Endothelial cell of umbilical vein (primary cell): ENCODE measurements around the gene VEGFA. TPM values are rescaled to one million over a fixed set of nuclear protein-coding genes. Genes with fewer than 3 reads are reported as not detected.

Source experiments
- BruUV-seq: library from RNA; stranded (reverse); fragments of 400-500 nt; replicated peaks from 2 replicates; lab custom pipeline; 2021; lab: Mats Ljungman, UMichigan
- CTCF ChIA-PET: fragments of 300-600, 350-600 bp; sonication (Branson Sonifier 250); formaldehyde crosslinking; loops from one replicate; lab custom pipeline; 2021; ENCODE audit warnings: antibody characterized with exemption, inconsistent platforms; lab: Charles Lee
- POLR2A ChIA-PET: fragments of 300-600, 350-600 bp; sonication (Branson Sonifier 250); formaldehyde crosslinking; loops from one replicate; lab custom pipeline; 2021; ENCODE audit warnings: antibody characterized with exemption, inconsistent platforms; lab: Charles Lee
- DNase-seq: peaks from one replicate; pipeline ENCODE4 v3.0.0-alpha.2; 2011; ENCODE audit warnings: low read depth, low spot score
- FAIRE-seq: peaks from 2 replicates; lab custom pipeline; 2011; peaks lifted over from hg19 to GRCh38; lab: Jason Lieb, UNC
- H2AFZ ChIP-seq: 2 replicates; pipeline ENCODE4 v1.6.0; 2012; ENCODE audit warnings: low read depth, low read length, control low read depth, inconsistent platforms
- H3K27ac ChIP-seq: 2 replicates; pipeline ENCODE4 v1.5.1; 2011; ENCODE audit warnings: low read depth, mild to moderate bottlenecking, control low read depth, low read length, moderate library complexity; ENCODE audit not compliant: insufficient read depth
- H3K27me3 ChIP-seq, 2 experiments: 2 replicates each; pipeline versions ENCODE4 v1.6.0 to v1.6.1; 2011; ENCODE audit warnings: low read length in 2 of 2, mixed read lengths in 1 of 2; ENCODE audit not compliant: control insufficient read depth in 2 of 2, insufficient read depth in 2 of 2
- H3K36me3 ChIP-seq, 2 experiments: 2 replicates in 1 of 2; 3 replicates in 1 of 2; pipeline ENCODE4 v1.5.1; 2011; ENCODE audit warnings: low read length in 2 of 2, mild to moderate bottlenecking in 1 of 2, moderate library complexity in 1 of 2; ENCODE audit not compliant: control insufficient read depth in 2 of 2, insufficient read depth in 2 of 2; ENCODE audit errors: extremely low read depth in 1 of 2
- H3K4me1 ChIP-seq: 3 replicates; pipeline ENCODE4 v1.5.1; 2011; ENCODE audit warnings: mild to moderate bottlenecking, low read length; ENCODE audit not compliant: control insufficient read depth, insufficient read depth; ENCODE audit errors: extremely low read depth
- H3K4me2 ChIP-seq: 2 replicates; pipeline ENCODE4 v1.6.1; 2011; ENCODE audit warnings: low read length, control low read depth, mixed read lengths; ENCODE audit not compliant: insufficient read depth
- H3K4me3 ChIP-seq, 3 experiments: fragments of 200-600 bp in 1 of 3; sonication (generic), shearing (Covaris generic) in 1 of 3; replicated peaks in 1 of 3; 2 replicates each; pipeline ENCODE4 v1.5.1; 2011 to 2016; ENCODE audit warnings: control low read depth in 3 of 3, low read length in 3 of 3, mild to moderate bottlenecking in 2 of 3, inconsistent platforms in 1 of 3, low read depth in 1 of 3, moderate library complexity in 1 of 3; ENCODE audit not compliant: insufficient read depth in 1 of 3
- H3K79me2 ChIP-seq: 2 replicates; pipeline ENCODE4 v1.6.0; 2012; ENCODE audit warnings: low read length, inconsistent platforms; ENCODE audit not compliant: control insufficient read depth, insufficient read depth
- H3K9ac ChIP-seq: replicated peaks from 2 replicates; pipeline ENCODE3; 2011; ENCODE audit warnings: low read length, control low read depth; ENCODE audit not compliant: insufficient read depth; ENCODE audit errors: extremely low read depth
- H3K9me1 ChIP-seq: replicated peaks from 3 replicates; pipeline ENCODE4 v1.6.0; 2011; ENCODE audit warnings: mild to moderate bottlenecking, low read length; ENCODE audit not compliant: control insufficient read depth, insufficient read depth; ENCODE audit errors: extremely low read depth
- H3K9me3 ChIP-seq: replicated peaks from 2 replicates; pipeline ENCODE4 v1.5.1; 2012; ENCODE audit warnings: low read length, inconsistent platforms; ENCODE audit not compliant: control insufficient read depth, insufficient read depth
- H4K20me1 ChIP-seq: replicated peaks from 2 replicates; pipeline ENCODE3; 2011; ENCODE audit warnings: mild to moderate bottlenecking, low read length; ENCODE audit not compliant: control insufficient read depth, insufficient read depth; ENCODE audit errors: extremely low read depth
- EZH2 ChIP-seq: IDR thresholded peaks from 2 replicates; pipeline ENCODE4 v1.6.1; 2012; ENCODE audit warnings: borderline replicate concordance, low read depth, mild to moderate bottlenecking, moderate library complexity, low read length, inconsistent platforms; ENCODE audit not compliant: severe bottlenecking
- FOS ChIP-seq: IDR thresholded peaks from 2 replicates; pipeline ENCODE4 v1.6.1; 2011; ENCODE audit warnings: mild to moderate bottlenecking, low read length, moderate library complexity, borderline replicate concordance; ENCODE audit not compliant: insufficient read depth
- GATA2 ChIP-seq: IDR thresholded peaks from 2 replicates; pipeline ENCODE4 v1.7.0; 2011; ENCODE audit warnings: low read depth, mild to moderate bottlenecking, moderate library complexity, mixed read lengths, low read length; ENCODE audit not compliant: insufficient read length, insufficient read depth
- MYC ChIP-seq: IDR thresholded peaks from one replicate; pipeline ENCODE4 v1.6.1; 2011; ENCODE audit warnings: mild to moderate bottlenecking, low read depth, low read length
- POLR2A ChIP-seq: IDR thresholded peaks from 2 replicates; pipeline ENCODE4 v1.6.1; 2012; ENCODE audit warnings: low read depth, mild to moderate bottlenecking, control low read depth, low read length
- dilution Hi-C: fragments of 300-500 bp; cut with MboI; formaldehyde crosslinking; loops from one replicate; pipeline ENCODE4 v1.15.0; 2019; ENCODE audit warnings: low sequenced_read_pairs; ENCODE audit not compliant: extremely low pct_ligation_motif_present
- intact Hi-C: fragments of 100-400 bp; cut with micrococcal nuclease; formaldehyde crosslinking; loops from one replicate; pipeline ENCODE4 v1.10.0; 2022
- polyA plus RNA-seq, 4 experiments: library from polyadenylated mRNA; depleted of rRNA in 3 of 4; stranded (reverse) in 3 of 4; unstranded in 1 of 4; fragments of >200 nt; gene quantifications; 2 replicates each; pipeline versions ENCODE4 v1.2.1 to v1.2.3, GENCODE V29; 2011 to 2012; ENCODE audit warnings: missing spikeins in 1 of 4
- total RNA-seq: library from RNA; stranded (reverse); gene quantifications from 2 replicates; pipeline ENCODE4 v1.2.3, GENCODE V29; 2021
- TF ChIP-seq, protein P1 (sequence below), 2 donors: IDR thresholded peaks; 1 replicate in 1 of 2; 2 replicates in 1 of 2; pipeline ENCODE4 v1.5.1; 2011; ENCODE audit warnings: low read length in 2 of 2, mild to moderate bottlenecking in 2 of 2, moderate library complexity in 2 of 2, control low read depth in 1 of 2, inconsistent platforms in 1 of 2, low read depth in 1 of 2; ENCODE audit not compliant: insufficient read depth in 1 of 2; ENCODE audit errors: extremely low read depth in 1 of 2
- TF ChIP-seq, protein P2 (sequence below): IDR thresholded peaks from 2 replicates; pipeline ENCODE4 v1.6.1; 2011; ENCODE audit not compliant: insufficient read depth, insufficient read length

VEGFA gene
- total and polyA plus RNA-seq, 2 donors (not counting 3 experiments of a cell fraction or from before 2014, with no cell fraction given) = 18.1 to 19.9 TPM

DNA sequence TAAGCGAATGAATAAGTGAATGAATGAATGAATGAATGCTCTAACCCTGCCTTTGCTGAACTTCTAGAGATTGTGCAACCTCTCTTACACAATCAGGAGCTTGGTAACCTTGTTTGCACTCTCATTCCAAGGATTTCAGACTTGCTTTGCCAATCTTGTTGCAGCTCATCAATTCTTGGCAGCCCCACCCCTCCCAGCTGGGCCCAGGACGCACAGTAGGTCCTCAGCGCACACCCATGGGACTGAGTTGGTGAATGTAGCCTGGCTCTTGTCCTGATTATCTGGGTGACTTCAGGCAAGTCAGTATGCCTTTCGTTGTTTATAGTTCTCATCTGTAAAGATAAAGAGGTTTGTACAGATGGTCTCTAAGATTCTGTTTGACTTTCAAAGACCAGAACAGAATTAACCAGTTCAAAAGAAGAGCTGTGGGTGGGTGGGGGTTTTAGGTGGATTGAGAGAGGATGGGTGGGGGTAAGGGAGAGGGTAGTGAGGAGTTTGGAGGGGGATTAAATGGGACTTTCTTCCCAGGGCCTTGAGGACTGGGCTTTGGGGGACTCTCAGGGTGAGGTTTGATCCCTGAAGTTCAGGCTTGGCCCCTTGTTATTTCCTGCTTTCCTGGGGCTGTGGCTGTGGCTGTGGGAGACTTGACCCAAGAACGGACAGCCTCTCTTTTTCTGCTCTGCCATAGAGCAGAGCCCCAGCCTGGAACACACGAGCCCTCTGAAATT lies 33.2 kb downstream of the VEGFA start:
- H3K36me3 ChIP-seq = no peaks in the 10 kb centered on the region
- no peaks in the 10 kb centered on the region for H4K20me1 ChIP-seq
- intact Hi-C loops = no loop called here
- H3K27me3 ChIP-seq = peaks cover 0 to 9% of the 10 kb centered on the region in 2 experiments
- H3K4me1 ChIP-seq = no peaks in the 10 kb centered on the region
- ChIA-PET POLR2A (no interaction called here), CTCF (interaction anchor here (0.9 kb wide), 2 partner anchors 12 to 16 kb away, joined by 3 read pairs; no protein-coding TSS in a partner anchor)
- no TSS peak for BruUV-seq
- no peak overlapping the region for H3K27ac ChIP-seq
- DNase-seq = no peak
- H3K4me2 ChIP-seq = no peak overlapping the region
- no peaks in the 10 kb centered on the region for H3K9me1 ChIP-seq
- no peaks in the 10 kb centered on the region for H3K79me2 ChIP-seq
- TF ChIP-seq MYC (no peak), FOS (no peak), EZH2 (no peak), GATA2 (no peak), POLR2A (no peak)
- TF ChIP-seq, protein P1, sequence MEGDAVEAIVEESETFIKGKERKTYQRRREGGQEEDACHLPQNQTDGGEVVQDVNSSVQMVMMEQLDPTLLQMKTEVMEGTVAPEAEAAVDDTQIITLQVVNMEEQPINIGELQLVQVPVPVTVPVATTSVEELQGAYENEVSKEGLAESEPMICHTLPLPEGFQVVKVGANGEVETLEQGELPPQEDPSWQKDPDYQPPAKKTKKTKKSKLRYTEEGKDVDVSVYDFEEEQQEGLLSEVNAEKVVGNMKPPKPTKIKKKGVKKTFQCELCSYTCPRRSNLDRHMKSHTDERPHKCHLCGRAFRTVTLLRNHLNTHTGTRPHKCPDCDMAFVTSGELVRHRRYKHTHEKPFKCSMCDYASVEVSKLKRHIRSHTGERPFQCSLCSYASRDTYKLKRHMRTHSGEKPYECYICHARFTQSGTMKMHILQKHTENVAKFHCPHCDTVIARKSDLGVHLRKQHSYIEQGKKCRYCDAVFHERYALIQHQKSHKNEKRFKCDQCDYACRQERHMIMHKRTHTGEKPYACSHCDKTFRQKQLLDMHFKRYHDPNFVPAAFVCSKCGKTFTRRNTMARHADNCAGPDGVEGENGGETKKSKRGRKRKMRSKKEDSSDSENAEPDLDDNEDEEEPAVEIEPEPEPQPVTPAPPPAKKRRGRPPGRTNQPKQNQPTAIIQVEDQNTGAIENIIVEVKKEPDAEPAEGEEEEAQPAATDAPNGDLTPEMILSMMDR (IDR thresholded peaks at IDR 0.05; ENCODE audit: extremely low read depth in 1 of 2, insufficient read depth in 1 of 2, low read depth in 1 of 2, low read length in 2 of 2) = no peak
- TF ChIP-seq, protein P2, sequence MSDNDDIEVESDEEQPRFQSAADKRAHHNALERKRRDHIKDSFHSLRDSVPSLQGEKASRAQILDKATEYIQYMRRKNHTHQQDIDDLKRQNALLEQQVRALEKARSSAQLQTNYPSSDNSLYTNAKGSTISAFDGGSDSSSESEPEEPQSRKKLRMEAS = no peak
- FAIRE-seq = no peak
- H3K4me3 ChIP-seq = no peak overlapping the region
- H3K9me3 ChIP-seq = no peaks in the 10 kb centered on the region
- H3K9ac ChIP-seq = no peak overlapping the region
- no peak overlapping the region for H2AFZ ChIP-seq
- dilution Hi-C loops = no loop called here
